ENCODE results near the gene DNAJB8.

DNA sequence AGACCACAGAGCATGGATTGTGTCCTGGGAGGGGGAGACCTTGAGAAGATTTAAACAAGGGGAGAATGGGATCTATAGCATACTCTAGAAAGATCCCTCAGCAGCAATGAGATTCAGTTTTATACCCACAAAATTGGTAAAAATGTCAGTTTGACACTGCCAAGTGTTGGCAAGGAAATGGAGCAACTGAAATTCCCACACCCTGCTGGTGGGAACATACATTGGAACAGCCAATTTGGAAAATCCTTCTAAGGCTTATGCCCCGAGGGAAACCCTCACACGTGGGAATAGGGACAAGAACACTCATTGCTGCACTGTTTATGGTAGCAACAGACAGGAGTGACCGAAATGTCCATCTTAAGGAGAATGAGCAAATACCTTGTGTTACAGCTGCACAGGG lies 5.0 kb upstream of the DNAJB8 start:
- TF ChIP-seq NFIC (IDR thresholded peaks at IDR 0.05) (no peak), RAD21 (IDR thresholded peaks at IDR 0.05; ENCODE audit: low read depth) (no peak)

Measured in Ishikawa (cell line).